Right atrium auricular region (tissue), 2 donors: ENCODE measurements around the gene CPSF4L. TPM values are rescaled to one million over a fixed set of nuclear protein-coding genes. Genes with fewer than 3 reads are reported as not detected.

Experiments used
- DNase-seq: peaks from one replicate; pipeline ENCODE4 v3.0.0-alpha.2; 2019; ENCODE audit warnings: low spot score
- H3K27ac ChIP-seq, 2 donors: fragments of 200-600 bp; sonication (generic); 1 replicate in 1 of 2; 2 replicates in 1 of 2; pipeline ENCODE4 v1.5.1; 2016 to 2019
- H3K27me3 ChIP-seq, 2 donors: fragments of 200-600 bp; sonication (generic); one replicate each; pipeline versions ENCODE4 v1.5.1 to v1.6.0; 2017 to 2019
- H3K36me3 ChIP-seq: fragments of 200-600 bp; sonication (generic); one replicate; pipeline ENCODE4 v1.5.1; 2016
- H3K4me1 ChIP-seq, 2 donors: fragments of 200-600 bp; sonication (generic); one replicate each; pipeline versions ENCODE4 v1.5.1 to v1.6.0; 2017 to 2019
- H3K4me3 ChIP-seq, 2 donors: fragments of 200-600 bp; sonication (generic); 1 replicate in 1 of 2; 2 replicates in 1 of 2; pipeline ENCODE4 v1.5.1; 2017 to 2019; ENCODE audit warnings: mild to moderate bottlenecking in 1 of 2, moderate library complexity in 1 of 2
- H3K9me3 ChIP-seq, 2 donors: fragments of 200-600 bp; sonication (generic); one replicate each; pipeline ENCODE4 v1.5.1; 2019
- total RNA-seq, 2 donors: library from RNA; depleted of rRNA; stranded (reverse); fragments of >200 nt; gene quantifications; one replicate each; pipeline ENCODE4 v1.1.0, GENCODE V29; 2016
- TF ChIP-seq, protein P1 (sequence below), 2 donors: fragments of 200-600 bp; sonication (generic); IDR thresholded peaks; one replicate each; pipeline ENCODE4 v1.5.1; 2019; ENCODE audit warnings: antibody characterized with exemption in 2 of 2

The CPSF4L gene
- total RNA-seq, 2 donors from 2014 or later, result not detected

GRCh38 chr17:73210002-73210678 is 51.5 kb downstream of the CPSF4L start:
- Histone ChIP-seq H3K4me1 (peaks cover 0 to 3% of the 10 kb centered on the region in 2 donors), H3K27me3 (no peaks in the 10 kb centered on the region), H3K4me3 (no peak overlapping the region), H3K27ac (no peak overlapping the region), H3K36me3 (peaks cover 48% of the 10 kb centered on the region), H3K9me3 (no peaks in the 10 kb centered on the region)
- no peak for DNase-seq
- TF ChIP-seq, protein P1, sequence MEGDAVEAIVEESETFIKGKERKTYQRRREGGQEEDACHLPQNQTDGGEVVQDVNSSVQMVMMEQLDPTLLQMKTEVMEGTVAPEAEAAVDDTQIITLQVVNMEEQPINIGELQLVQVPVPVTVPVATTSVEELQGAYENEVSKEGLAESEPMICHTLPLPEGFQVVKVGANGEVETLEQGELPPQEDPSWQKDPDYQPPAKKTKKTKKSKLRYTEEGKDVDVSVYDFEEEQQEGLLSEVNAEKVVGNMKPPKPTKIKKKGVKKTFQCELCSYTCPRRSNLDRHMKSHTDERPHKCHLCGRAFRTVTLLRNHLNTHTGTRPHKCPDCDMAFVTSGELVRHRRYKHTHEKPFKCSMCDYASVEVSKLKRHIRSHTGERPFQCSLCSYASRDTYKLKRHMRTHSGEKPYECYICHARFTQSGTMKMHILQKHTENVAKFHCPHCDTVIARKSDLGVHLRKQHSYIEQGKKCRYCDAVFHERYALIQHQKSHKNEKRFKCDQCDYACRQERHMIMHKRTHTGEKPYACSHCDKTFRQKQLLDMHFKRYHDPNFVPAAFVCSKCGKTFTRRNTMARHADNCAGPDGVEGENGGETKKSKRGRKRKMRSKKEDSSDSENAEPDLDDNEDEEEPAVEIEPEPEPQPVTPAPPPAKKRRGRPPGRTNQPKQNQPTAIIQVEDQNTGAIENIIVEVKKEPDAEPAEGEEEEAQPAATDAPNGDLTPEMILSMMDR (IDR thresholded peaks at IDR 0.05), result peak in 1 of 2 donors; percentile 22

GRCh38 chr17:73209436-73209835 is 52.2 kb downstream of the CPSF4L start:
- peaks cover 55% of the 10 kb centered on the region for H3K36me3 ChIP-seq
- no peaks in the 10 kb centered on the region for H3K9me3 ChIP-seq
- H3K27ac ChIP-seq, result no peak overlapping the region
- no peak for DNase-seq
- H3K27me3 ChIP-seq, result no peaks in the 10 kb centered on the region
- no peak overlapping the region for H3K4me3 ChIP-seq
- H3K4me1 ChIP-seq, result peaks cover 0 to 3% of the 10 kb centered on the region in 2 donors
- TF ChIP-seq, protein P1 (IDR thresholded peaks at IDR 0.05), result no peak

DNA sequence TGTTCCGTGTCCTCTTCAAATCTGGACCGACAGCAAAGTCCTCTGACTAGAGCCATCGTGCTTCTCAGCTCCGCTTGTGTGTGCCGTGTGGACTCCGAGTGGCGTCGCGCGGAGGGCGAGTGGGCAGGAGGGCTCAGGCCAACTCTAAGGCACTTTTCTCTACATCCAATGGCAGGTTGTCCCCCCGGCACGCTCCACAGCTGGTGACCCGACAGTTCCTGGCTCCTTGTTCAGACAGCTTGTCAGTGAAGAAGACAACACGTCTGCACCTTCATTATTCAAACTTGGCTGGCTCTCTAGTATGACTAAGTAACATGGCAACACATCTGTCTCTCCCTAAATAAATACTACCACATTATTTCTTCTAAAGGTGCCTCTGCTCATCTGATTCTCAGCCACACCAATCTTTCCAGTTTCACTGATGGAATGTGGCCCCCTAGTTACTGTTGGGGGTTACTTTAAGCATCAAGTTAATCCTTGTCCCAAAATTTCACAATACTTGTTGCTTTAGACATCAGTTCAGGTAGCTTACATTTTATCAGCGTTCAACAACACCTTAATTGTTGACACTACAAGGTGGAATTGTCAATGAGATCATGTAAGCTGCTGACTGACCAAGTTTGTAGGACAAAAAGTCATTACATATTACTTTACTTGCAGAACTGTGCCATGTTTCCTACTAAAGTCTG is 53.4 kb downstream of the CPSF4L start:
- TF ChIP-seq, protein P1 (IDR thresholded peaks at IDR 0.05), result no peak
- DNase-seq, result no peak
- Histone ChIP-seq H3K27me3 (no peaks in the 10 kb centered on the region), H3K4me1 (peaks cover 0 to 13% of the 10 kb centered on the region in 2 donors), H3K9me3 (no peaks in the 10 kb centered on the region), H3K36me3 (peaks cover 62% of the 10 kb centered on the region), H3K27ac (peak overlapping the region; percentile 36 to 37), H3K4me3 (no peak overlapping the region)

GRCh38 chr17:73205459-73205961 is 56.2 kb downstream of the CPSF4L start:
- Histone ChIP-seq H3K4me3 (no peak overlapping the region), H3K36me3 (peaks cover 89% of the 10 kb centered on the region), H3K27ac (no peak overlapping the region), H3K27me3 (no peaks in the 10 kb centered on the region), H3K9me3 (no peaks in the 10 kb centered on the region), H3K4me1 (peaks cover 0 to 28% of the 10 kb centered on the region in 2 donors)
- TF ChIP-seq, protein P1 (IDR thresholded peaks at IDR 0.05), result no peak
- no peak for DNase-seq

- peaks cover 94% of the 10 kb centered on the region for H3K36me3 ChIP-seq
- DNase-seq, result no peak
- no peak overlapping the region for H3K4me3 ChIP-seq
- TF ChIP-seq, protein P1 (IDR thresholded peaks at IDR 0.05), result no peak
- no peaks in the 10 kb centered on the region for H3K27me3 ChIP-seq
- H3K9me3 ChIP-seq, result no peaks in the 10 kb centered on the region
- H3K4me1 ChIP-seq, result peaks cover 0 to 25% of the 10 kb centered on the region in 2 donors
- peak overlapping the region in 1 of 2 donors; percentile 48 for H3K27ac ChIP-seq
Observed at GRCh38 chr17:73203788-73204479, 57.7 kb downstream of the CPSF4L start.
